ENCODE data around the gene BZW1. TPM values are rescaled to one million over a fixed set of nuclear protein-coding genes. Genes with fewer than 3 reads are reported as not detected.

BZW1 gene
- total and polyA plus RNA-seq, 2 of the 4 experiments (the other 2 are of a cell fraction) = 204 to 268 TPM

DNA sequence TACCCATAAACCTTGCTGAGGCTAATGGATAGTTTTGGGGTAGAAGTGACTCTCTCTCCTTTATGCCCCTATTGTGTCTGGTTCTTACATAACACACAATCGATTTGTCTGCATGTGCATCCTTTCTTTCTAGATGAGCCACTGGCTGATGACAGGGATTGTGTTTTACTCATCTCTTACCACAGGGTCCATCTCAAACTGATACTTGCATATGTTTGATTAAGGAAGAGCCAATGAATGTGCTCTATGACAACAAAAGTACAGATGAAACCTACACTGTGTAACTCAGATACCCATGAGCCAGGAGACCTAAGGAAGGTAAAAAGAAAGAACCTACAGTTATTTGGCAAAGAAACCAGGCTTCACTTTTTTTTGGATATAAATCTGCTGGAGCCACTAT lies 13.2 kb upstream of the BZW1 start:
- Histone ChIP-seq H3K4ac (ENCODE audit: low read depth, low read length) (no peak overlapping the region), H3K9ac (ENCODE audit: low read depth, low read length) (no peak overlapping the region), H2AFZ (replicated peaks; ENCODE audit: low read length, poor library complexity) (no peak overlapping the region), H2AK5ac (ENCODE audit: low read depth, low read length) (no peak overlapping the region), H4K8ac (ENCODE audit: low read depth in 2 of 2, low read length in 2 of 2) (no peak overlapping the region), H2AK9ac (replicated peaks; ENCODE audit: low read depth, low read length, poor library complexity) (no peak overlapping the region), H3K27me3 (ENCODE audit: control insufficient read depth, insufficient read depth, low read length) (no peaks in the 10 kb centered on the region), H3K23ac (ENCODE audit: low read depth, low read length) (no peak overlapping the region), H4K91ac (ENCODE audit: insufficient read depth, low read depth, low read length) (no peak overlapping the region), H4K5ac (ENCODE audit: low read depth, low read length) (no peak overlapping the region), H2BK20ac (ENCODE audit: low read depth, low read length) (no peak overlapping the region), H3K4me1 (ENCODE audit: control insufficient read depth, insufficient read depth, low read length) (peaks cover 5% of the 10 kb centered on the region), H2BK120ac (ENCODE audit: low read depth, low read length) (no peak overlapping the region), H2BK15ac (ENCODE audit: low read depth, low read length) (no peak overlapping the region), H3K56ac (ENCODE audit: extremely low read depth, insufficient read depth, low read length) (no peak overlapping the region), H3K9me1 (ENCODE audit: insufficient read depth, low read length) (0 out of 2 replicates have a peak, but pooled peaks cover 4% of the 10 kb centered on the region), H4K20me1 (ENCODE audit: insufficient read depth, low read length) (no peaks in the 10 kb centered on the region), H3K27ac (ENCODE audit: insufficient read depth, low read length) (no peak overlapping the region), H3K18ac (ENCODE audit: low read depth, low read length) (no peak overlapping the region), H2BK5ac (ENCODE audit: low read depth, low read length, poor library complexity, severe bottlenecking) (no peak overlapping the region), H3K9me3 (ENCODE audit: control insufficient read depth, insufficient read depth, low read length) (no peaks in the 10 kb centered on the region), H3K4me2 (ENCODE audit: low read depth, low read length) (no peak overlapping the region), H3K4me3 (ENCODE audit: insufficient read depth, low read depth, low read length) (no peak overlapping the region), H3K14ac (replicated peaks; ENCODE audit: low read depth, low read length) (0 out of 2 replicates have a peak overlapping the region, but pooled peaks have one; percentile 6), H3K79me1 (ENCODE audit: low read depth in 1 of 2, low read length in 2 of 2) (no peaks in the 10 kb centered on the region), H3K36me3 (ENCODE audit: control insufficient read depth, insufficient read depth, low read length) (no peaks in the 10 kb centered on the region)
- in situ Hi-C loops (cut with MboI; ENCODE audit: low sequenced_read_pairs) = no loop called here
- dilution Hi-C loops (cut with HindIII; ENCODE audit: low sequenced_read_pairs, unreplicated experiment) = no loop called here
- DNase-seq (no peak), ATAC-seq (ENCODE audit: low read depth) (no peak)
- TF ChIP-seq FOS (IDR thresholded peaks at IDR 0.05; ENCODE audit: low read depth, low read length) (no peak), MAZ (IDR thresholded peaks at IDR 0.05; ENCODE audit: borderline replicate concordance, low read depth, low read length) (no peak), CEBPB (IDR thresholded peaks at IDR 0.05; ENCODE audit: low read depth, low read length) (no peak), RFX5 (IDR thresholded peaks at IDR 0.05; ENCODE audit: low read depth, low read length) (no peak), NFE2L2 (IDR thresholded peaks at IDR 0.05; ENCODE audit: low read depth, low read length) (no peak), RCOR1 (IDR thresholded peaks at IDR 0.05; ENCODE audit: insufficient replicate concordance, low read length) (no peak), CHD1 (IDR thresholded peaks at IDR 0.05; ENCODE audit: low read depth, low read length) (no peak)
- TF ChIP-seq, protein P1, sequence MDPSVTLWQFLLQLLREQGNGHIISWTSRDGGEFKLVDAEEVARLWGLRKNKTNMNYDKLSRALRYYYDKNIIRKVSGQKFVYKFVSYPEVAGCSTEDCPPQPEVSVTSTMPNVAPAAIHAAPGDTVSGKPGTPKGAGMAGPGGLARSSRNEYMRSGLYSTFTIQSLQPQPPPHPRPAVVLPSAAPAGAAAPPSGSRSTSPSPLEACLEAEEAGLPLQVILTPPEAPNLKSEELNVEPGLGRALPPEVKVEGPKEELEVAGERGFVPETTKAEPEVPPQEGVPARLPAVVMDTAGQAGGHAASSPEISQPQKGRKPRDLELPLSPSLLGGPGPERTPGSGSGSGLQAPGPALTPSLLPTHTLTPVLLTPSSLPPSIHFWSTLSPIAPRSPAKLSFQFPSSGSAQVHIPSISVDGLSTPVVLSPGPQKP (IDR thresholded peaks at IDR 0.05; ENCODE audit: borderline replicate concordance, low read depth, low read length) = no peak
- TF ChIP-seq, protein P2, sequence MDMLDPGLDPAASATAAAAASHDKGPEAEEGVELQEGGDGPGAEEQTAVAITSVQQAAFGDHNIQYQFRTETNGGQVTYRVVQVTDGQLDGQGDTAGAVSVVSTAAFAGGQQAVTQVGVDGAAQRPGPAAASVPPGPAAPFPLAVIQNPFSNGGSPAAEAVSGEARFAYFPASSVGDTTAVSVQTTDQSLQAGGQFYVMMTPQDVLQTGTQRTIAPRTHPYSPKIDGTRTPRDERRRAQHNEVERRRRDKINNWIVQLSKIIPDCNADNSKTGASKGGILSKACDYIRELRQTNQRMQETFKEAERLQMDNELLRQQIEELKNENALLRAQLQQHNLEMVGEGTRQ (IDR thresholded peaks at IDR 0.05; ENCODE audit: low read depth, low read length) = no peak
- no CpG with 5 or more reads among the region's 1 CpG for WGBS, 2 experiments (ENCODE audit: extremely low coverage in 2 of 2, insufficient read length in 1 of 2)
- ChIA-PET POLR2A (ENCODE audit: unreplicated experiment) (no interaction called here), CTCF (no interaction called here)
- no TSS peak for BruUV-seq (replicated peaks)
- intact Hi-C loops (cut with micrococcal nuclease) = no loop called here
